HepG2 (cell line): ENCODE measurements around the gene TIAM2. TPM values are rescaled to one million over a fixed set of nuclear protein-coding genes. Genes with fewer than 3 reads are reported as not detected.
A peak's percentile ranks its signal among the peaks of the same experiment; 100 is the strongest.

Experiments used
- ARID4A ChIP-seq: sonication (generic); formaldehyde crosslinking; IDR thresholded peaks from 2 replicates; pipeline ENCODE4 v1.5.0; 2020; ENCODE audit warnings: mild to moderate bottlenecking, missing genetic modification reagents, borderline replicate concordance
- ISL2 ChIP-seq: sonication (generic); formaldehyde crosslinking; IDR thresholded peaks from 2 replicates; pipeline ENCODE4 v1.5.0; 2020; ENCODE audit warnings: missing genetic modification reagents
- PATZ1 ChIP-seq: sonication (generic); formaldehyde crosslinking; IDR thresholded peaks from 2 replicates; pipeline ENCODE4 v1.4.0; 2020; ENCODE audit warnings: missing genetic modification reagents
- ZFY ChIP-seq: sonication (generic); formaldehyde crosslinking; IDR thresholded peaks from 2 replicates; pipeline ENCODE4 v1.4.0; 2020; ENCODE audit warnings: missing genetic modification reagents
- ZNF343 ChIP-seq: sonication (generic); formaldehyde crosslinking; IDR thresholded peaks from 2 replicates; pipeline ENCODE4 v1.4.0; 2020; ENCODE audit warnings: mild to moderate bottlenecking, missing genetic modification reagents
- polyA plus RNA-seq, 8 experiments: library from polyadenylated mRNA; depleted of rRNA in 3 of 8; stranded (reverse) in 7 of 8; unstranded in 1 of 8; fragments of >200 nt; fragmentation: Illumina TruSeq in 4 of 8; extraction: Trizol in 4 of 8; gene quantifications; 2 replicates each; pipeline versions ENCODE4 v1.2.1 to v1.2.3, GENCODE V29; 2011 to 2016; ENCODE audit warnings: low read depth in 4 of 8, missing spikeins in 1 of 8, mixed read lengths in 1 of 8; ENCODE audit not compliant: insufficient read depth in 1 of 8
- total RNA-seq, 5 experiments: library from RNA; depleted of rRNA; stranded (reverse); fragments of >200 nt; fragmentation: Illumina TruSeq; extraction: Trizol; gene quantifications; 2 replicates each; pipeline ENCODE4 v1.2.3, GENCODE V29; 2016; ENCODE audit warnings: low read depth in 1 of 5

Gene TIAM2
- total and polyA plus RNA-seq, 2 of the 13 experiments (the other 11 are each of a cell fraction or from before 2014, with no cell fraction given): 4.1 to 4.5 TPM

- TF ChIP-seq PATZ1 (0 out of 2 replicates have a peak, but pooled peaks have one; percentile 13), ARID4A (CRISPR knock-in tag) (no peak), ZFY (peak; percentile 35; the same call in 1 of the 2 replicates), ISL2 (no peak), ZNF343 (0 out of 2 replicates have a peak, but pooled peaks have one; percentile 24)
Observed at GRCh38 chr6:155174576-155175211, 179.6 kb downstream of the TIAM2 start (continued).
